RWPE2 (cell line): Measurements from ENCODE around the gene KCNAB1.

Experiments used
- ATAC-seq: fragments of 200-7000 bp; cut with Tn5 transposase; 3 replicates; pipeline ENCODE4 v1.9.1; 2021; ENCODE audit warnings: low read depth
- DNase-seq: peaks from one replicate; pipeline ENCODE4 v3.0.0-alpha.2; 2020; ENCODE audit warnings: low spot score
- H3K27ac ChIP-seq: fragments of 450-650 bp; 2 replicates; pipeline ENCODE4 v1.5.1; 2017; ENCODE audit warnings: mild to moderate bottlenecking; ENCODE audit not compliant: poor library complexity, severe bottlenecking
- H3K27me3 ChIP-seq: fragments of 250-450 bp; sonication (Bioruptor Pico); 2 replicates; pipeline ENCODE4 v1.5.1; 2021; ENCODE audit warnings: mild to moderate bottlenecking, moderate library complexity; ENCODE audit not compliant: insufficient read depth, poor library complexity, severe bottlenecking
- H3K36me3 ChIP-seq: fragments of 250-450 bp; sonication (Bioruptor Pico); 2 replicates; pipeline ENCODE4 v1.5.1; 2020; ENCODE audit warnings: low read depth, mild to moderate bottlenecking, moderate library complexity
- H3K4me1 ChIP-seq: fragments of 250-450 bp; sonication (Bioruptor Pico); 2 replicates; pipeline ENCODE4 v1.5.1; 2021; ENCODE audit warnings: mild to moderate bottlenecking, moderate library complexity; ENCODE audit not compliant: insufficient read depth, poor library complexity, severe bottlenecking
- H3K4me3 ChIP-seq: fragments of 250-450 bp; sonication (Bioruptor Pico); 2 replicates; pipeline ENCODE4 v1.5.1; 2021; ENCODE audit warnings: mild to moderate bottlenecking, moderate library complexity; ENCODE audit not compliant: severe bottlenecking
- H3K9me3 ChIP-seq: fragments of 250-450 bp; sonication (Bioruptor Pico); 2 replicates; pipeline ENCODE4 v1.5.1; 2021; ENCODE audit warnings: mild to moderate bottlenecking, moderate library complexity; ENCODE audit not compliant: severe bottlenecking
- TF ChIP-seq, protein P1 (sequence below): fragments of 450-650 bp; IDR thresholded peaks from one replicate; pipeline ENCODE4 v1.5.1; 2017; ENCODE audit warnings: mild to moderate bottlenecking, moderate library complexity; ENCODE audit not compliant: poor library complexity, severe bottlenecking

The KCNAB1 gene

GRCh38 chr3:156516284-156516683, 395.9 kb downstream of the KCNAB1 start:
- Histone ChIP-seq H3K4me1 (no peaks in the 10 kb centered on the region), H3K27me3 (no peaks in the 10 kb centered on the region), H3K36me3 (no peaks in the 10 kb centered on the region), H3K4me3 (no peak overlapping the region), H3K9me3 (no peaks in the 10 kb centered on the region), H3K27ac (no peak overlapping the region)
- TF ChIP-seq, protein P1, sequence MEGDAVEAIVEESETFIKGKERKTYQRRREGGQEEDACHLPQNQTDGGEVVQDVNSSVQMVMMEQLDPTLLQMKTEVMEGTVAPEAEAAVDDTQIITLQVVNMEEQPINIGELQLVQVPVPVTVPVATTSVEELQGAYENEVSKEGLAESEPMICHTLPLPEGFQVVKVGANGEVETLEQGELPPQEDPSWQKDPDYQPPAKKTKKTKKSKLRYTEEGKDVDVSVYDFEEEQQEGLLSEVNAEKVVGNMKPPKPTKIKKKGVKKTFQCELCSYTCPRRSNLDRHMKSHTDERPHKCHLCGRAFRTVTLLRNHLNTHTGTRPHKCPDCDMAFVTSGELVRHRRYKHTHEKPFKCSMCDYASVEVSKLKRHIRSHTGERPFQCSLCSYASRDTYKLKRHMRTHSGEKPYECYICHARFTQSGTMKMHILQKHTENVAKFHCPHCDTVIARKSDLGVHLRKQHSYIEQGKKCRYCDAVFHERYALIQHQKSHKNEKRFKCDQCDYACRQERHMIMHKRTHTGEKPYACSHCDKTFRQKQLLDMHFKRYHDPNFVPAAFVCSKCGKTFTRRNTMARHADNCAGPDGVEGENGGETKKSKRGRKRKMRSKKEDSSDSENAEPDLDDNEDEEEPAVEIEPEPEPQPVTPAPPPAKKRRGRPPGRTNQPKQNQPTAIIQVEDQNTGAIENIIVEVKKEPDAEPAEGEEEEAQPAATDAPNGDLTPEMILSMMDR: no peak
- ATAC-seq (no peak), DNase-seq (no peak)

DNA sequence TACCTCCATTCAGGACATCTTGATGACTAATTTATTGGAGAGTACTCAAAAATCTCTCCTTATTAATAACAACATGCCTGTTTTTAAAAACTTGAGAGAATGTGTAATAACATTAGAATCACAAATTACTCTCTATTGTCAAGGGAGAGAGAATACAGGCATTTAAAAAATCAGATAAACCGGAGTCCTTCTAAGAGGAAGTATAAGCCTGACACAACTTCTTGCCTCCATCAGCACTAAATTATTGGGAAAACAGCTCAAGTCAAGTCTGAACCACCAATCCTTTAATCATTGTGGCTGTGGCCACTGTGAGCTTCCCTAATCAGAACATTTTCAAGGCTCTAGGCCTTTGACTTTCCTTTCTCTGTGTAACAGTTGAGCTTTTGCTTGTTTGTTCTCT, 396.6 kb downstream of the KCNAB1 start:
- TF ChIP-seq, protein P1: no peak

GRCh38 chr3:156518726-156519125, 398.3 kb downstream of the KCNAB1 start:
- no peak for ATAC-seq
- Histone ChIP-seq H3K36me3 (no peaks in the 10 kb centered on the region), H3K9me3 (no peaks in the 10 kb centered on the region), H3K27ac (no peak overlapping the region), H3K4me1 (no peaks in the 10 kb centered on the region), H3K27me3 (no peaks in the 10 kb centered on the region), H3K4me3 (no peak overlapping the region)
- TF ChIP-seq, protein P1: no peak
- DNase-seq: no peak

More for the DNA sequence above, 396.6 kb downstream of the KCNAB1 start:
- H3K27ac ChIP-seq: no peak overlapping the region
- H3K9me3 ChIP-seq: no peaks in the 10 kb centered on the region
- DNase-seq (no peak), ATAC-seq (no peak)
- no peak overlapping the region for H3K4me3 ChIP-seq
- no peaks in the 10 kb centered on the region for H3K27me3 ChIP-seq
- H3K36me3 ChIP-seq: no peaks in the 10 kb centered on the region
- no peaks in the 10 kb centered on the region for H3K4me1 ChIP-seq

DNA sequence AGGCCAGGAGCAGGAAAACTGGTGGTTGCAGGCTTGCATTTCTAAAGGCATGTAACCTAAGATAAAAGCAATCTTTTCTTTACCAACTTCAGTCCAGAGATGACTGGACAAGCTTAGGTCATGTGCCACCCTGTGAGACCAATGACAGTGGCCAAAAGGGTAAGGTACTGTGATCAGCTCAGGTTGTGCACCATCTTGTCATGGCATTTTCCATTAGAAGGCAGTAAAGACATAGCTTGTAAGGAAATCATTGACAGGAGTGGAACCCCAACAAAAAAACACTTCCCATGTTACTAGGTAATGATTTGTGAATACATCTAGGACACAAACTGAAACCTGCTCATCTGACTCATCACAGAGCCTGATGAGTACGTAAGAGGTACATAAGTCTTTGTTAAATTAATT, 399.4 kb downstream of the KCNAB1 start:
- no peak overlapping the region for H3K27ac ChIP-seq
- H3K36me3 ChIP-seq: no peaks in the 10 kb centered on the region
- TF ChIP-seq, protein P1: no peak
- no peaks in the 10 kb centered on the region for H3K9me3 ChIP-seq
- H3K4me1 ChIP-seq: no peaks in the 10 kb centered on the region
- ATAC-seq: no peak
- H3K4me3 ChIP-seq: no peak overlapping the region
- no peak for DNase-seq
- no peaks in the 10 kb centered on the region for H3K27me3 ChIP-seq

DNA sequence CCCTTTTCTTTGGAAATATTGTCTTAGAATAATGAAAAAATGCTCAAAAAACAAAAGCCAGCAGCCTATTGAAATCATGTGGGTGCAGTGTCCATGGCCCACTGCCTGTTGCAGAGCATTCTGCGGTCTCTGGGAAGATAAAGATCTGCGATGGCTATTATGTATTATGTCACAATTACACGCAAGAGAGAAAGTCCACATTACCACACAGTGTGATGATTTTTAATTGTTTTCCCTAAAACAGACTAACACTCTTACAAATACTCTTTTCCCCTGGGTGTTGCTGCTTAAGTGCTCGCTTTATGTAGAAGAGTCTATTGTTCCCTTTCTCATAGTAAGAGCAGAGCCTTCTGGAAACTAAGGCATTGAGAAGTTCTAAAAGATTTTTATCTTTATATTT, 402.3 kb downstream of the KCNAB1 start:
- H3K36me3 ChIP-seq: no peaks in the 10 kb centered on the region
- H3K27me3 ChIP-seq: no peaks in the 10 kb centered on the region
- no peaks in the 10 kb centered on the region for H3K9me3 ChIP-seq
- H3K27ac ChIP-seq: no peak overlapping the region
- TF ChIP-seq, protein P1: no peak
- no peak for ATAC-seq
- no peaks in the 10 kb centered on the region for H3K4me1 ChIP-seq
- H3K4me3 ChIP-seq: no peak overlapping the region
- DNase-seq: no peak
